OCI-LY7 (cell line): Measurements from ENCODE around the gene CCNF. TPM values are rescaled to one million over a fixed set of nuclear protein-coding genes. Genes with fewer than 3 reads are reported as not detected.

Source experiments
- BruUV-seq: library from RNA; stranded (reverse); fragments of 400-500 nt; replicated peaks from 2 replicates; lab custom pipeline; 2021; lab: Mats Ljungman, UMichigan
- CTCF ChIA-PET: fragments of 300-600 bp; sonication (Branson Sonifier 250); formaldehyde crosslinking; loops from one replicate; lab custom pipeline; 2022; ENCODE audit warnings: antibody characterized with exemption; ENCODE audit not compliant: unreplicated experiment; lab: Charles Lee
- POLR2A ChIA-PET: fragments of 300-600 bp; sonication (Branson Sonifier 250); formaldehyde crosslinking; loops from one replicate; lab custom pipeline; 2022; ENCODE audit warnings: antibody characterized with exemption; lab: Charles Lee
- DNase-seq: peaks from one replicate; pipeline ENCODE4 v3.0.0-alpha.2; 2015; ENCODE audit warnings: low spot score
- H2AFZ ChIP-seq: fragments of 200-600 bp; sonication (generic), shearing (Covaris generic); 2 replicates; pipeline ENCODE4 v1.6.1; 2014; ENCODE audit warnings: mild to moderate bottlenecking, antibody characterized with exemption, low read length, moderate library complexity
- H3K27ac ChIP-seq: fragments of 200-600 bp; sonication (generic); 2 replicates; pipeline ENCODE4 v1.5.1; 2014; ENCODE audit warnings: mixed run types, low read depth, mild to moderate bottlenecking, moderate library complexity, low read length, inconsistent platforms; ENCODE audit not compliant: poor library complexity, severe bottlenecking
- H3K36me3 ChIP-seq: fragments of 200-600 bp; sonication (generic); 2 replicates; pipeline ENCODE4 v1.6.1; 2014; ENCODE audit warnings: mild to moderate bottlenecking, antibody characterized with exemption, low read length, moderate library complexity, mixed read lengths; ENCODE audit not compliant: insufficient read depth
- H3K4me1 ChIP-seq: fragments of 200-600 bp; sonication (generic); 2 replicates; pipeline ENCODE4 v1.5.1; 2014; ENCODE audit warnings: mild to moderate bottlenecking, low read length; ENCODE audit not compliant: insufficient read depth, poor library complexity, severe bottlenecking
- H3K4me2 ChIP-seq: fragments of 200-600 bp; sonication (generic); 2 replicates; pipeline ENCODE4 v1.6.1; 2014; ENCODE audit warnings: mild to moderate bottlenecking, low read length
- H3K4me3 ChIP-seq: fragments of 200-600 bp; sonication (generic); 2 replicates; pipeline ENCODE4 v1.5.1; 2014; ENCODE audit warnings: mild to moderate bottlenecking, low read depth, low read length; ENCODE audit not compliant: poor library complexity, severe bottlenecking
- H3K79me2 ChIP-seq: fragments of 200-600 bp; sonication (generic); 2 replicates; pipeline ENCODE4 v1.6.1; 2016; ENCODE audit warnings: low read depth, mild to moderate bottlenecking, low read length, moderate library complexity, mixed read lengths; ENCODE audit not compliant: insufficient read depth
- H3K9me2 ChIP-seq: fragments of 200-600 bp; sonication (generic); 2 replicates; pipeline ENCODE4 v1.6.1; 2016; ENCODE audit warnings: mild to moderate bottlenecking, low read length, mixed read lengths; ENCODE audit not compliant: insufficient read depth
- H3K9me3 ChIP-seq: fragments of 200-600 bp; sonication (generic); 2 replicates; pipeline ENCODE4 v1.6.1; 2014; ENCODE audit warnings: mild to moderate bottlenecking, mixed run types, low read length, mixed read lengths
- H4K20me1 ChIP-seq: fragments of 200-600 bp; sonication (generic); 2 replicates; pipeline ENCODE4 v1.6.1; 2014; ENCODE audit warnings: mild to moderate bottlenecking, antibody characterized with exemption, low read length, moderate library complexity, mixed read lengths; ENCODE audit not compliant: insufficient read depth
- CTCF ChIP-seq: fragments of 200-600 bp; sonication (generic); conservative IDR thresholded peaks from 2 replicates; pipeline ENCODE4 v1.5.1; 2014; ENCODE audit warnings: mild to moderate bottlenecking, antibody characterized with exemption, low read length, moderate library complexity, mixed read lengths
- EZH2phosphoT487 ChIP-seq: fragments of 200-600 bp; sonication (generic); IDR thresholded peaks from 2 replicates; pipeline ENCODE4 v1.6.1; 2018; ENCODE audit warnings: low read depth, borderline replicate concordance, mild to moderate bottlenecking, mixed run types, antibody characterized with exemption, low read length, moderate library complexity, mixed read lengths
- intact Hi-C: fragments of 100-400 bp; cut with micrococcal nuclease; formaldehyde crosslinking; loops from one replicate; pipeline ENCODE4 v1.10.0; 2022; ENCODE audit not compliant: unreplicated experiment
- total RNA-seq, 2 experiments: library from RNA; depleted of rRNA in 1 of 2; stranded (reverse); fragments of >200 nt in 1 of 2; shearing (Covaris generic) in 1 of 2; gene quantifications; 2 replicates each; pipeline ENCODE4 v1.2.3, GENCODE V29; 2014 to 2022

Gene CCNF
- total RNA-seq, 2 experiments from 2014 or later: 82.1 to 83.3 TPM

- no peak for DNase-seq
- Histone ChIP-seq H3K9me2 (no peaks in the 10 kb centered on the region), H3K79me2 (no peaks in the 10 kb centered on the region), H3K4me3 (no peak overlapping the region), H3K4me1 (peaks cover 18% of the 10 kb centered on the region), H2AFZ (no peak overlapping the region), H3K36me3 (peaks cover 27% of the 10 kb centered on the region), H3K27ac (no peak overlapping the region), H4K20me1 (no peaks in the 10 kb centered on the region), H3K4me2 (no peak overlapping the region; the same call in 1 of the 2 replicates), H3K9me3 (no peaks in the 10 kb centered on the region)
- intact Hi-C loops: loop anchor here (1.0 to 2.0 kb wide), 2 partner anchors 27 to 72 kb away; partner anchors contain the start of gene TBC1D24
- POLR2A ChIA-PET: interaction anchor here (1.0 kb wide), 1 partner anchor 32 kb away, joined by 3 read pairs; no protein-coding TSS in a partner anchor
- BruUV-seq: no TSS peak
- TF ChIP-seq EZH2phosphoT487 (no peak), CTCF (no peak)
- CTCF ChIA-PET: no interaction called here
Measured at GRCh38 chr16:2501946-2502895, 73.0 kb downstream of the CCNF start.

- CTCF ChIA-PET: no interaction called here
- no TSS peak for BruUV-seq
Measured at GRCh38 chr16:2505695-2506094, 76.4 kb downstream of the CCNF start.

More at GRCh38 chr16:2505695-2506094, 76.4 kb downstream of the CCNF start:
- no peak overlapping the region for H3K27ac ChIP-seq
- intact Hi-C loops: no loop called here
- TF ChIP-seq EZH2phosphoT487 (no peak), CTCF (no peak)
- H3K36me3 ChIP-seq: peaks cover 14% of the 10 kb centered on the region; the same call in 1 of the 2 replicates
- H3K4me1 ChIP-seq: peaks cover 42% of the 10 kb centered on the region
- no peaks in the 10 kb centered on the region for H3K9me3 ChIP-seq
- POLR2A ChIA-PET: no interaction called here
- no peak overlapping the region for H2AFZ ChIP-seq
- no peaks in the 10 kb centered on the region for H3K9me2 ChIP-seq
- H3K79me2 ChIP-seq: no peaks in the 10 kb centered on the region
- no peak for DNase-seq
- no peaks in the 10 kb centered on the region for H4K20me1 ChIP-seq
- no peak overlapping the region for H3K4me3 ChIP-seq
- no peak overlapping the region for H3K4me2 ChIP-seq
